H4 (cell line): ENCODE results near the gene SASH1. TPM values are rescaled to one million over a fixed set of nuclear protein-coding genes. Genes with fewer than 3 reads are reported as not detected.
"Not testable (repeated sequence)": the region's sequence is repeated elsewhere in the genome, so short reads cannot be mapped to it uniquely, and the experiment has no call there.

Experiments
- DNase-seq: peaks from one replicate; pipeline ENCODE4 v3.0.0-alpha.2; 2015; ENCODE audit warnings: low spot score
- total RNA-seq: library from RNA; depleted of rRNA; stranded (reverse); fragments of >200 nt; shearing (Covaris generic); gene quantifications from 2 replicates; pipeline ENCODE4 v1.2.3, GENCODE V29; 2014

The SASH1 gene
- total RNA-seq, 1 experiment from 2014 or later: 6.7 TPM

DNA sequence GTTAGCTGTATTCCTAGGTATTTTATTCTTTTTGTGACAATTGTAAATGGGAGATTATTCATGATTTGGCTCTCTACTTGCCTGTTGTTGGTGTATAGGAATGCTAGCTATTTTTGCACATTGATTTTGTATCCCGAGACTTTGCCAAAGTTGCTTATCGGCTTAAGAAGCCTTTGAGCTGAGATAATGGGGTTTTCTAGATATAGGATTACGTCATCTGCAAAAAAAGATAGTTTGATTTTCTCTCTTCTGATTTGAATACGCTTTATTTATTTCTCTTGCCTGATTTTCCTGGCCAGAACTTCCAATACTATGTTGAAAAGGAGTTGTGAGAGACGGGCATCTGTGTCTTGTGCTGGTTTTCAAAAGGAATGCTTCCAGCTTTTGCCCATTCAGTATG lies 241.0 kb downstream of the SASH1 start:
- no peak for DNase-seq

DNA sequence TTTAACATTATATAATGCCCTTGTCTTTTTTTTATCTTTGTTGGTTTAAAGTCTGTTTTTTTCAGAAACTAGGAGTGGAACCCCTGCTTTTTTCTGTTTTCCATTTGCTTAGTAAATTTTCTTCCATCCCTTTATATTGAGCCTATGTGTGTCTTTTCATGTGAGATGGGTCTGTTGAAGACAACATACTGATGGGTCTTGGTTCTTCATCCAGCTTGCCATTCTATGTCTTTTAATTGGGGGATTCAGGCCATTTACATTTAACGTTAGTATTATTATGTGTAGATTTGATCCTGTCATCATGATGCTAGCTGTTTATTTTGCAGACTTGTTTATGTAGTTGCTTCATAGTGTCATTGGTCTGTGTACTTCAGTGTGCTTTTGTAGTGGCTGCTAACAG lies 243.0 kb downstream of the SASH1 start:
- DNase-seq: not testable (repeated sequence)

DNA sequence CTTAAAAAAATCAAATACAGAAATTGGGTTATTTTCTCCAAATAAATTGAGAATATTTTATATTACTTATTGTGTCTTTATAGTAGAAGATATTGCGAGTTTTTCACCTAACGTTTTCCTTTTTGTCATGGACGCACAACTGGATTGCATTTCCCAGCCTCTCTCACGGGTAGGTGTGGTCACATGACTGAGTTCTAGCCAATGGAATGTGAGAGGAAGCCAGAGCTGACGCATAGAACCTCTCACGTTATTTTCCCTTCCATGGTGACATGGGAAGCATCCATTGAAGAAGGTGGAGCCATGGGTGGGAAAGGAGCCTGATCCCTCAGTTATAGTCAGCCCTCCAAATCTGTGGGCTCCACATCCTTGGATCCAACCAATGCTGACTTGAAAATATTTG lies 248.2 kb downstream of the SASH1 start:
- DNase-seq: no peak

DNA sequence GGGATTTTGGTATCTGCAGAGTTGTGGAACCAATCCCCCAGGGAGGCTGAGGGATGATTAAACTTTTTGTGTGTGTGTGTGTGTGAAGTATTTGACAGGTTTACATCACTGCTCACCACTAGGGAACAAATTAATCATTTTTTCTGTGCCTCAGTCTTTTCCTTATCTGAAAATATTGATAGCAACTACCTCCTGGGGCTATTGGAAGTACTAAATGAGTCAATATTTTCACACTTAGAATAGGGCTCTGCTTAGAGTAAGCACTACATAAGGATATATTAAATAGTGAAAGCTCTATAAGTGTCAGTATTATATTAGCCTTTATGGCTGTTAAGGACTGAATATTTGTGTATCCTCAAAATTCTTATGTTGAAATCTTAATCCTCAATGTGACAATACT lies 249.0 kb downstream of the SASH1 start:
- no peak for DNase-seq

DNA sequence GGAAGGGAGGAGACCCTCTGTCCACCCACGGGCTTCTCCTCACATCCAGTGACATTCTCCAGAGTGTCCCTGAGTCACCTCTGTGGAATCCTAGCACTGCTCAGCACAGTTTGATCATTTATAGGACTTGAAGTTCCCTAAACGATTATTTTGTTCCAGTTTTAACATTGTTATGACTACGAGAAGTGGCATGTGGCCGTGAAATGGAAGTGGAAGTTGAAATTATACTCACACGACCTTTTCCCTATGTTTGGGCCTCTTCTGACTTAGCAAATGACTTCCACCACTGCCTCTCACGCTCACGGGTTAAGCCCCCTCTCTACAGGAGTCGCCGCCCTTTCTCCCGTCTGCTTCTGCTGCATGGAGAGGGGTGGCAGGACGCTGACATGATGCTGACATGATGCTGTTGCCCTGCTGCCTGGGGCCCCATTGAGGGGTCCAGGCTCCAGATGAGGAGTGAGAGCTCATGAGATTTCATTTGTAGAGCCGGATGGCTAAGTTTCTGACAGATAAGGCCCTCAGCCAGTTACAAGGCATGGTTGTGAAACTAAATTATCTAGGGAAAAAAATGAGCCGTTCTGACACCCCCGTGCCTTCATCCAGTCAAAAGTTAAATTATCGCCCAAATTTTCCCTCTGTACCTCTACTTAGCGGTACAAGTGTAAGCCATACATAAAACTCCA lies 250.6 kb downstream of the SASH1 start:
- DNase-seq: no peak

DNA sequence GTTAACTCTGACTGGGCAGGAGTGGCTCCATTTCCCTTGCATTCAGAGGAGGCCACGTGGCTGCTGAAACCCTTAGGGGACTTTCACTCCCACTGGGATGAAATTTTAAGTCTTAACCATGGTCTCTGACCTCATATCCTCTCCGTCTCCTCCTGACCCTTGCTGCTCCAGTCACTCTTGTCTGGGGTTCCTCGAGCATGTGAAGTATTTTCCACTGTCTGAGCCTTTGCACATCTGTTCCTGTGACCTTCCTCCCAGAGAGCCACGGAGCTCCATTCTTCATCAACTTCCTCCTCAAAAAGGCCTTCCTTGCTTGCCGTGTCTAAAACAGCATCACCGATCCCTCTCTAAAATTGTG lies 251.2 kb downstream of the SASH1 start:
- no peak for DNase-seq

DNA sequence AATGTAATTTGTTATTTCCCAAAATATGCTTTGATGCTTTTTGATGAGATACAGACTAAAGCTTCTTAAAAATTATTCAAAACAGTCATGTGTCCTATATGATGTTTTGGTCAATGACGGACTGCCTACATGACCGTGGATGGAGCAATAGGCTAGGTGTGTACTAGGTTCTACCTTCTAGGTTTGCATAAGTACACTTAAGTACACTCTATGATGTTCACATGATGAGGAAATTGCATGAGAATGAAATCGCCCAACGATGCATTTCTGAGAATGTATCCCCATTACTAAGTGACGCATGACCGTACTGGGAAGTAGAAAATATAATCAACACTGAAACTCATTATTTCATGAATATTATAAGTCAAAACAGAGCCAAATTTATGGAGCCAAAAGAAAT lies 252.9 kb downstream of the SASH1 start:
- DNase-seq: no peak

DNA sequence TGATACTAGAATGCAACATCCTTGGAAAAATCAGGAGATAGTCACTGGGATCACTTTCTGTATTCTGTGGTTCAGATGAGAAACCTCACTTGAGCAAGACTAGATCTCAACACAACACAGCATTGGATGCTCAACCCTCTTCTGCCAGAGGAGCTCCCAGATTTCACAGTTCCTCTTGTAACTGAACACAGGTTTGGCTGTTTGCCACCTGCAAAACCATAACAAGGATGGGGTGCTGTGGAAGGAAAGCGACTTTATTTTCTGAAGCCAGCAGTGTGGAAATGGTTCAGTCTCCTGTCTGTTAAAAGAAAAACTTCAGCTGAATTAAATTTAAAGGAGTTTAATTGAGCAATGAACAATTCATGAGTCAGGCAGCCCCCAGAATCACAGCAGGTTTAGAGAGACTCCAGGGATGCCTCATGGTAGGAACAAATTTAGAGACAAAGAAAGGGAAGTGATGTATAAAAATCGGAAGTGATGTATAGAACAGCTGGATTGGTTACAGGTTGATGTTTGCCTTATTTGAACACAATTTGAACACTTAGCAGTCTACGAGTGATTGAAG lies 254.3 kb downstream of the SASH1 start:
- no peak for DNase-seq

DNA sequence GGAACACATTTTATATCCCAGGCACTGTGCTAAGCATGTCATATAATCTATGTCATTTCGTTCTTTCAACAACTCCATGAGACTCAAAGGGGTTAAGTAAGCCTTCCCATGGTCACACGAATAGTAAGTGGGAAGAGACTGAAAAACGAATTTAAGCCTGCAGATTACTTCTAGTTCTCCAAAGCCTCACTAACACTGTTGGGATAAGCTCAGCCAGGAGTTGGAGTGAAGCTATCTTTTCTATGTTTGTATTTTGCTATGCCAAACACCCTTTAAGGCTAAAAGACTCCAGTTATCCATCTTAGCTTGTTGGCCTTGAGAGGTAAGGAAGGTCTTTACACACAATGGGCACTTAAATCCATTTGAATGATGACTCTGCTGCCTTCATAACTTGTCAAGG lies 256.1 kb downstream of the SASH1 start:
- no peak for DNase-seq

DNA sequence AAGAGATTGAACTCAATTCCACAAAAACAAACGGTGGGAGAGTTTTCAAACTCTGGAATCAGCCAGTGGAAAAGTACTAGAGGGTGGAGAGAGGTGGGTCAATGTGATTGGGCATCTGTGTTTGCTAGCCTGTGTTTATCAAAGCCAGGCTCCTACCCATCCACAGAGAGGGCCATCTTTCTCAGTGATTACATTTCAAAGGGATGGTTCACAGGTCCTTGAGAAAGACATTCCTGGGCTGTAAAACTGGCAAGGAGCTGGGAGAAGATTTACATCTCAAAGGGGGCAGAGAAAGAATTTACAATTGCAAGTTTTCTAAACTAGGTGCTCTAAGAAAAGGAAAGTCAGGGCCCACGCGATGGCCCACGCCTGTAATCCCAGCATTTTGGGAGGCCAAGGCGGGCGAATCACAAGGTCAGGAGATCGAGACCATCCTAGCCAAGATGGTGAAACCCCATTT lies 257.4 kb downstream of the SASH1 start:
- no peak for DNase-seq
